Measurements from ENCODE around the gene DENND11.
"Not testable (repeated sequence)": the region's sequence is repeated elsewhere in the genome, so short reads cannot be mapped to it uniquely, and the experiment has no call there.

DNA sequence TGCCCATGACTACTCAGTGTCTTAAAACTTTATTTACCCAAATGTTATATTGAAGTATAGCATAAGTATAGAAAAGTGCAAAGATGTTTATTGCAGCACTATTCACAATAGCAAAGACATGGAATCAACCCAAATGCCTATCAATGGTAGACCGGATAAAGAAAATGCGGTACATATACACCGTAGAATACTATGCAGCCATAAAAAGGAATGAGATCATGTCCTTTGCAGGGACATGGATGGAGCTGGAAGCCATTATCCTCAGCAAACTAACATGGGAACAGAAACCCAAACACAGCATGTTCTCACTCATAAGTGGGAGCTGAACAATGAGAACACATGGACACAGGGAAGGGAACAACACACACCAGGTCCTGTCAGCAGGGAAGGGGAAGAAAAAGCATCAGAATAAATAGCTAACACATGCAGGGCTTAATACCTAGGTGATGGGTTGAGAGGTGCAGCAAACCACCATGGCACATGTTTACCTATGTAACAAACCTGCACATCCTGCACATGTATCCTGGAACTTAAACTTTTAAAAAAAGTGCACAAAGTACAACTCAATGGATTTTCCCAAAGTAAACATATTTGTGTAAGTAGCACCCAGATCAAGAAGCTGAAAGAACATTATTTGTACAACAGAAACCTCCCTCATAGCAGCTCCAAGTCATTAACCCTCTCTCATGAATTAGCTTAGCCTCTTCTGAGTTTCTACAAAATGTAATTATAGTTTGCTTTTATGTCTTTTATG, 12.7 kb downstream of the DENND11 start:
- TF ChIP-seq, protein P1, sequence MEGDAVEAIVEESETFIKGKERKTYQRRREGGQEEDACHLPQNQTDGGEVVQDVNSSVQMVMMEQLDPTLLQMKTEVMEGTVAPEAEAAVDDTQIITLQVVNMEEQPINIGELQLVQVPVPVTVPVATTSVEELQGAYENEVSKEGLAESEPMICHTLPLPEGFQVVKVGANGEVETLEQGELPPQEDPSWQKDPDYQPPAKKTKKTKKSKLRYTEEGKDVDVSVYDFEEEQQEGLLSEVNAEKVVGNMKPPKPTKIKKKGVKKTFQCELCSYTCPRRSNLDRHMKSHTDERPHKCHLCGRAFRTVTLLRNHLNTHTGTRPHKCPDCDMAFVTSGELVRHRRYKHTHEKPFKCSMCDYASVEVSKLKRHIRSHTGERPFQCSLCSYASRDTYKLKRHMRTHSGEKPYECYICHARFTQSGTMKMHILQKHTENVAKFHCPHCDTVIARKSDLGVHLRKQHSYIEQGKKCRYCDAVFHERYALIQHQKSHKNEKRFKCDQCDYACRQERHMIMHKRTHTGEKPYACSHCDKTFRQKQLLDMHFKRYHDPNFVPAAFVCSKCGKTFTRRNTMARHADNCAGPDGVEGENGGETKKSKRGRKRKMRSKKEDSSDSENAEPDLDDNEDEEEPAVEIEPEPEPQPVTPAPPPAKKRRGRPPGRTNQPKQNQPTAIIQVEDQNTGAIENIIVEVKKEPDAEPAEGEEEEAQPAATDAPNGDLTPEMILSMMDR (IDR thresholded peaks at IDR 0.05): not testable (repeated sequence)
- not testable (repeated sequence) for TF ChIP-seq POLR2A (IDR thresholded peaks at IDR 0.05)

Measured in heart left ventricle (tissue), 13 donors.